Measurements from ENCODE around the gene ANO3.
"Not testable (repeated sequence)": the region's sequence is repeated elsewhere in the genome, so short reads cannot be mapped to it uniquely, and the experiment has no call there.

ANO3 gene

DNA sequence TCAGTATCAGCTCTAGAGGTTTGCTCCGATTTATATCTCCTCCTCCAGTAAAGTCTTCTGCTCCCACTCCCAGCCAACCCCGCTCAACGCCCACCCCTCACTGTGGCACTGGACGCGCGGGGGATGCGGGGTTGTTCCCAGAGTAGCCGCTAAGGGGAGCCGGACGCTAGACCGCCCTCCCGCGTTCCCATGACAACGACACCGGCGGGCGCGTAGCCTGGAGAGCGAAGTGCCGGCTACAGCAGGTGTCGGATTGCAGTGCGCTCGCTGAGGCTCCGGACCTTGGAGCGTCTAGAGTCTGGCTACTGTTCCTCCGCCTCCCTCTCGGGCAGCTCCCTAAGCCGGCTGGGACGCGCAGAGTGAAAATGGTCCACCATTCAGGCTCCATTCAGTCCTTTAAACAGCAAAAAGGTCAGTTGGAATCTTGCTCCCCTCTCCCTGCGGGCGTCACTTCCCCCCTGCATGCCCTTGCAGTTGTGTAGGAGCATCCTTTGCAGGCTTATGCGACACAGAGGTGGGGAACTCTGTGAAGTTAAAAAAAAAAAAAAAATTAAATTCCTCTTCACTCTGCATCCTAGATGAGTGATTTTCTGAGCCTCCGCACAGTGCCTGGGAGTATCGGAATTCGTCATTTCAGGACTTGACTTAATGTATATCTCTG is at the start of gene ANO3:
Gene ANO3, plus strand, starts transcription at position 220 of the 661 bp plus-strand sequence. Its CDS starts 146 bp downstream, at position 366.
- DNase-seq, result peak; percentile 25

DNA sequence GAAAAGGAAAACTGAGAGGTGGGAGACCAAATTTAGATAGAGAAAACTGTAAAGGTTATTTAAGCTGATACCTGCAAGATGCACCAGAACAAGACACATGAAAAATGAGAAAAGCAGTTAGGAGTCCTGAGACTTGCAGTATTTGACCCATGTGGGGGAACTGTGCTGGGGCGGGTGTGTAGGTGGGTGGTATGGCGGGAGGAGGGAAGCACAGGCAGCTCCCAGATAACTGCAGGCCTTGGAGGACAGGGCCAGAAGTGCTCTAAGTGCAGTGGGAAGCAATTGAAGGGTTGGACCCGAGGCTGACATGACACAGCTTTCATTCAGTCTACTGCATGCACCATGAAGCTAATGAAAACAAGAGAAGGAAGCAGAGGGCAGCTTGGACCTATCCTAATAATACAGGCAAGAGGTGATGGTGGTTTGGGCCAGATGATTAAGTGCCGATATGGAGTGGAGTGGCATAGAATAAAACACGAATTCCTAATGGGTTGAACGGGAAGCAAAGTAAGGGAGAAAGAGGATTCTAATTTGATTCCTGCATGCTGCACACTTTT is 48.0 kb upstream of the ANO3 start:
- DNase-seq, result no peak

DNA sequence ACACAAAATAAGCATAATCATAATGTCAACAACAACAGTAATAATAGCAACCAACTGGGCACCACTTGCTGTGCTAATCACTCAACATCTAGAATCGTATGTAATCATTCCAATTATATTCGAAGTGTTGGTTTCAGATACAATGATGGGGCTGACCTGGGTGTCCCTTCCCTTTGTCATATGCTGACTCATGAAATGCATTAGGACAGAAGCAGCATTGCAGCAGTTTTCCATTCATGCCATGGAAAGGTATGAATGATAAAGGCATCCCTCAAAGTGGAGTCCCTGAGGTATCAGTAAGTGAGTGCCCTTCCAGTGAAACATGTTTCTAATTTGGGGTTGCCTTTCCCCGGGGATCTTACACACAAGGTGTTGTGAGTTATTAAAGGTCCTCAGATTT is 46.3 kb upstream of the ANO3 start:
- no peak for DNase-seq

DNA sequence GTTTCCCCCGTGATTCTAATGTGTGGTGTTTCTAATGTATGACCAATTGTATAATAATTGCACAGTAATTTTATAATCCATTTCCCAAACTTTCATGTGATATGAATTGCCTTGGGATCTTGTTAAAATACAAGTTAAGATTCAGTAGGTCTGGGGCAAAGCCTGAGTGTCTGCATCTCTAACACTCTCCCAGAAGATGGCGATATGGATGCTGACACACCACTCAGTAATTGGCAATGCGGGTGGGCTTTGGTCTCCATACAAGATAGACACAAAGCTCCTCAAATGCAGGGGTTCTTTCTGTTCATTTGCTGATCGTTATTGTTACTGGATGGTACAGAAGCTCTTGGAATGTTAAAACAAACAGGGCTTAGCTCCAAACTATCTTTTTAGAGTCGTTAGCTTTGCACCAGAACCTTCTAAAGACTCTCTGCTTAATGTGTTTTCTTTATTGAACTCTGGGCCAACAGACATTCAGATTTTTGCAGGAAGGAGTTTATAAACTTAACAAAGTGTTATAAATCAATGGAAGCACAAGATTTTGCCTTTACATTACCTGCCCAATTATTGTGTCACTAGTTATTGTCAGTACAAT is 45.4 kb upstream of the ANO3 start:
- peak; percentile 32 for DNase-seq

DNA sequence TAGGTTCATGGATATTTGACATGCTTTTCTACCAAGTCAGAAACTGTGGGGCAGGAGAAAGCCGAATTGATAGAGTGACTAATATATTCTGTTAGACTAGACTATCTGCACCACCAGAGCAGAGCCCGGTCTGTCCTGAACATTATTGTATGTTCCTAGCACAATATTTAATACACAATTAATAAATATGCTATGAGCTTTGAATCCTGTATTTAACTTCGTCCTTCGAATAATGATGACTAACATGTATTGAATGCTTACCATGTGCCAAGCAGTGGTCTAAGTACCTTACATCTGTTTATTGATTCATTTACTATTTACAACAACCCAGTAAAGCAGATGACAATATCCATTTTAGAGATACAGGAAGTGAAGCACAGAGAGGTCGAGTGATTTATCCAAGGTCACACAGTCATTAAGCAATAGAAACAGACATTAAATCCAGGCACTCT is 44.8 kb upstream of the ANO3 start:
- DNase-seq, result no peak

DNA sequence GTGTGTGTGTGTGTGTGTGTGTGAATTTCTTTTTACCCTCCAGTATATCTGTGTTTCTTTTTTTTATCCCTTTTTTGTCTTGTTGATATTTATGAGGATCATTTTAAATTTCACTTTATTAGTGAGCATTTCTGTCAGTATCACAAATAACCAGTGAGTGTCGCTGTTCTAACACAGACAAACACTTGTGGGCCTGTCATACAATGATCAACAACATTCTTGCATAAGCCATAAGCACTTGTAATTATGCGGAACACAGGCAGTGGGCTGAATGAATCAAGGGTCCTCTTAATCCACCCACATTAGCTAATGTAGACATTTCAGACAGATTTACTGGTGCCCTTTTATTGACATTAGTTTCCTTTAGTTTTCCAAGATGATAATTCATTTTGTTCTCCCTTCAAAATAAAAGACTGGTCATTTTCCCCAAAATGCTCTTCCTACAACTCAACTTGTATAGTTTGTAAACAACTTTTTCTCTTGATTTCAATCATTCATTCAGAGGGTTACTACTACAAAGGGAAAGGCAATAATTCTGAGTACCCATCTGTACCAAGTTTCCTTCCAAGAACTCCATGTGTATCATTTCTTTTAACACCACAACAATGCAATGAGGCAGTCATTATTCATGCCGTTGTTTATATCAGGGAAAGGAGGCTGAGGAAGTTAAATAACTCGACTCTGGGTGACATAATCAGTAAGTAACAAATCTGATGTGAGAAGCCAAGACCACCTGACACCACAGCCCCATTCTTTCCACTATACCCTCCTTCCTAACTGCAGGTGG is 34.5 kb upstream of the ANO3 start:
- DNase-seq, result peak; percentile 71

DNA sequence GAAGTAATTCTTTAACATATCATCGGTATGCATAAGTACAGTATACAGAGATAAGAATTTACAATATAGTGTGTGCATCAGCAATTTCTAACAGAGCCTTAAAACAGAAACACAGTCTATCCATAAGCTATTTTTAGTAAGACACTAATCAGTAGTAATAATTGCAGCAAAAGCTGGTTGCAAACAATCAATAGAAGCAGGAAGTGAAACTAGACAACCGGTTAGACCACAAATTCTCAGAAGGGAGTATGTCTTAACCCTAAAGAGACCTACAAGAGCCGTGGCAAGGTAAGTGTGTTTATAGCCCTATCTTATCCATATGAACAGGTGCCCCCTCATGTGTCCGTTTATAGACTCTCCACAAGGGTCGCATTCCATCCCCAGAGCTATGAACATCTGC is 15.6 kb upstream of the ANO3 start:
- DNase-seq, result not testable (repeated sequence)

DNA sequence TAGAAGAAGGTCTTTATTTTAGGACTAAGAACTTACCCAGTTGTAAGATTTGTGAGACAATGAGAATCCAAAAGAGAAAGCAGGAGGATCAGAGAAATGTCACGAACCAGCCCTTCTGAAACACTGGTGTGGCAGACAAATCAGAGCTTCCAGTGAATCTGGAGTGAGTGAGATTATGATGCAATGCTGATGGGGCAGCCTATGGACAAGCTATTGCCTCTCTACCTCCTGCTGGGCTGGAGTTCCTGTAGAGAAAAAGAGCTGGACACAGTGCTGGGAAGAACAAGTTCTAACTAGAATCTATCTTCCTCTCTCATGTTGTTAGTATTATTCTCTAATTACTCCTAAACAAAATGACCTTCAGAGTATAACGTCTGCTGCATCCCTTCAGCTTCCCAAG is 12.0 kb upstream of the ANO3 start:
- no peak for DNase-seq

DNA sequence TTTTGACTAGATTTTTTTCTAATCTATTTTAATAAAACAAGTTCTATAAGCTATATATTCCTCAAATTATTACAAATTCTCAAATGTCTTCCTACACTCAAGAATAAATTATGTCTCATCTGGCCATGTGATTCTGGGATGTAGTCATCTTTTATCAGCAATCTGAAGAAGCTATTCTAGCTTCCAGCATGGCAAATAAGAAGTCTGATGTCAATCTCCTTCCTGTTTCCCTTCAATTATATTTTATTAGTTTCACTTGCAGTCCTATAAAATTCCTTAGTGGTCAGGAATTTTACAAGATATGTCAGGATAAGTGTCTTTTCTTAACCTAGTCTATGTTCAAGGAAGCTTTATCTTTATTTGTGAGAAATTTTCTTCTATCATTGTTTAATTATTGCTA is 10.4 kb upstream of the ANO3 start:
- DNase-seq, result no peak

DNA sequence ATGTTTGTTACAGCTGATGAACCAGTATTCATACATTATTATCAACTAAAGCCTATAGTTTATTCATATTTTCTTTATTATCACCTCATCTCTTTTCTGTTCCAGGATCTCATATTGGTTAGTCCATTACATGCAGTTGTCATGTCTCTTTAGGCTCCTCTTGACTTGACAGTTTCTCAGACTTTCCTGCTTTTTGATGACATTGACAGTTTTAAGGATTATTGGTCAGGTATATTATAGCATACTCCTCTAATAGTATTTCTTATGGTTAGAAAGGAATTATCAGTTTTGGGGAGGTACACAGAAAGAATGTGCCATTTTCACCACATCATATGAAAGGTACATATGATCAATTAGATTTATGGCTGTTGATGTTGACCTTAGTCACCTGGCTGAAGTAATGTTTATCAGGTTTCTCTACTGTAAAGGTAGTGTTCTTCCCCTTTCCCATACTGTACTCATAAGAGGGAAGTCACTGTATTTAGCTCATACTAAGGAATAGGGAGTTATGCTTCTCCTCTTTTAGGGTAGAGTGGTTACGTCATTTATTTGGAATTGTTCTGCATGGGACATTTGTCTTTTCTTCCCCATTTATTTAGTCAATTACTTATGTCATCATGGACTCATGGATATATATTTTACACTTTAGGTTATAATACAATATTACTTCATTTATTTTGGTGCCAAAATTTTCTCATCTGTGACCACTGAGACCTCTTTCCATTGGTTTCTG is 9.4 kb upstream of the ANO3 start:
- no peak for DNase-seq

DNA sequence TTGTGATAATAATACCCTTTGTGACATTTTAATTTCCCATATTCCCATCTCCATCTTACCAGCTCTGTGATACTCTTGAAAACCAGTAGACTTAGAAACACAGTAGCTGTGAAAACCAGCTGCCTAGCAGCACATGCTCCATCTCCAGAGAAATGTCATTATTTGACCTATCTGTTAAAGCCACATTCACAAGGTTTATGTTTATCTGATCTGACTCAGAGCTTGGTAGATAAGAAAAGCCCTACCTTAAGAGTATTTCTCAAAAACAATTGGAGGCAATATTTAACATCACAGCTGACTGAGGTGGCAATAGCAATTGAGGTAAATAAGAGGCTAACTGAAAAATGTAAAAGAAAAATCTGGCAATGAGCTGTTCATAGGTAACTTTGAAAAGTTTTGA is 8.1 kb upstream of the ANO3 start:
- no peak for DNase-seq

DNA sequence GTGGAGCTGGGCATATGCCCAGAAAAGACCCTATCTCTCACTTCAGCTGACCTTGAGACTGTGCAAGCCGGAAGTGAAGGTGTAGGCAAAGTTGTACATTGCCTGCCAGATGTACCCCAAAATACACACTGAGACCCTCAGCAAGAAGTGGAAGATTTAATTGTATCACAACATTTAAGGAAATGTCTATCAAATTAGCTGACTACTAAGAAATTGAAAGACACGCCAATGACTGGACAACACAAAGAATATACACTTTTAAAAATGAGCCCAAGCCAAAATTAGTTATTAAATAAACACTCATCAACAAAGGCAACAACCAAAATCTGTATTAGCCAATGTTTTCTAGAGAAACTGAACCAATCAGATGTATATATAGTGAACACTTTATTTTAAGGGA is 7.7 kb upstream of the ANO3 start:
- DNase-seq, result no peak

DNA sequence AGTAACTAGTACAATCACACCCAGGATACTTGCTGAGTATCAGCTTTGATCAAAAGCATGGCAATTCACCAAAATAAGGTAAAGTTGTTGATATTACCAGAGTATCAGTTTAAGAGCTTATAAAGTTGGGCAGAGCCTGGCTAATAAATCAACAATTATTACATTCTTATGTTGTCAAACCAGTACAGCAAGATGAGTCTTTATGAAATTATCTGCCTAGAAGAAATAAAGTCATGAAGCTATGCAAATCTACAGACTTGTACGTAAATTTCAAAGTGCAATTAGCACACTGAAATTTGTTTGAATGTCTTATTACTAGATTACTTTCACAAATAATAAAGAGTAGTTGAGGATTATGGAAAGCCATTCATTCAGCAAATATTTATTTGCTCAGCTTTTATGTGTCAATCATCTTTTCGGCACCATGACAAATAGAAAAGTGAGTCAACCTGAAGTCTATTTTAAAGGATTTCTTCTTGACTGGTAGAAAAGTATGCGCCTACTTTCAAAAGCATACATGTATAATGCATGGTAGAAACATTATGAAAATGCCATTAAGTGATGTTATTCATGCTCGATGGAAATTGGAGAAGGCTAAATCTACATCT is 5.0 kb upstream of the ANO3 start:
- no peak for DNase-seq

DNA sequence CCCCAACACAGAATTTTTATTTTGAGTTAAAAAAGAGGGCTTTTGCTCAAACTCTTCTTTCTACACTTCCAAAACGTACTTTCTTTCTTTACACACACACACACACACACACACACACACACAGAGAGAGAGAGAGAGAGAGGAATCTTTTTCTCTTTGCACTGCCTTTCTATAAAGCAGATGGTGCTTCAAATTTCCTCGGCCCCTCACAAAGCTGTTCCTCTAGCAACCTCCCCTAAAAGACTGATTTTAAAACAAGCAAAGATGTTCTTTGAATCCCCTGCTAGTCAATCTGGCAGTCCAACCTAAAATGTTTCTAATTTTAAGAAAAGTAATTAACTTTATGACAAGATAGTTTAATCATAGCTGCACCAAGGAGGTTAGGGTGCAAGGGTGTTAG is 2.7 kb upstream of the ANO3 start:
- no peak for DNase-seq

DNA sequence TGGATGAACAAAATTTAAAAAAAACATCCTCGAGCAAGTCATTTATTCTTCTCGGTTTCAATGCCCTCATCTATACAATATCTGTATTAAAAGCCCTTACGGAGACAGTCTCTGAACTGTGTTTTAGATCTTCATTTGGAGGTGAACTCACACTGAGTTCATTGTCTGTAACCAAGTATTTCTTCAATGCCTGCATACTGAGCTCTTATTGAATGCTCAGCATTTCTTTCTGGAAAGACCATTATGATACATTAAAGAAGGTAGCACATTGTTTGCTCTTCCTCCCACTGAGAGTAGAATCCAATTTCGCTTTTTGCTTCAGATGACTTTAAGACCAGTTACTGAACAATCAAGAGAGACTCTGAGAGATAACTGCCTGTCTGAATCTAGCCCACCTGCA is 1.7 kb upstream of the ANO3 start:
- no peak for DNase-seq

DNA sequence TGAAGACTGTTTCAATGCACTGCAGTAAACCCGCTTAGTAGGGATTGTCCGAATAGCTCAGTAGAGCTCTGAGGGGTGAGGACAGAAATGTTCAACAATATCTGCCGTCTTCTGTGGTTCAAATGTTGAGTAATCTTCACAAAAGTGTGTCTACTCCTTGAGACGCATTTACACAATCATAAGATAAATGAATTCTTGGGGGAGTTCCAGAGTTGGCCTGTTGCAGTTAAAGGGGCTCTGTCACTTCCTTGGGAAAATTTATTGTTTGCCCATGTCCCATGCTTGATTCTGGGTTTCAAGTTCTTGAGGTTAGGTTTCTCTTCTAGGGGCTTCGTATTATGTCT is 614 bp downstream of the ANO3 start:
- no peak for DNase-seq

DNA sequence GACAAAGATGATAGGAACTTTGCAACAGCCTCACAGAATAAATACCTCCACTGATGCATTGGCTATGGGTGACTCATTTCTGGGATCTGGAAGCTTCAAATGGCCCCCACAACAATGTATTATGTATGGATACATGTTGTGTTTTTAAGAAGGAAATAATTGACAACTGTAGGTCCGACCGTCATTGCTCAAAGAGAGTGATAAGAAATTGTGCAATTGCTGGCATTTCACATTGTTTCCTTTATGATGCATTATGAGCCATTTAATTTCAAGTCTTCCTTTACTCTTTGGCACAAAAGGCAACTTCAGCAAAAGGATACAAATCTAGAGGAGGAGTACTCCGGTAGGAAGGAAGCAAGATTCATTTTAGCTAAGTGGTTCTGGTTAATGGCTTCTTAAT is 2.0 kb downstream of the ANO3 start:
- DNase-seq, result no peak

DNA sequence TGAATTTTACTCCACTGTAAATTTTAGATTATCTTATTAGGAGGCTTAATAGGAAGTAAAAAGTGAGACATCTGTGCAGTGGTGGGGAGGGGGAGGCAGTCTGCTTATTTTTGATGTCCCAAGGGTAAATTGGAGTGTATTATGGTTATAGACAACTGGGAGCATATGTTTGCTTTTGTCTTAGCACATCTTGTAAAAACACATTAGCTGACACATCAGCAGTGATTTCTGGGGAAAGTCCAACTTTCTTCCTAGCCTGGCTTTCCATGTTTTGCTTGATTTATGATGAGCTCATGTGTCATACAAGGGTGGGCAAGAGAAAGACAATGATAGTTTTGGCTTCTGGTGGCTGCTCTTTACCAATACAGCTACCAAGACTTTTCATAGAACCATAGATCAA is 4.0 kb downstream of the ANO3 start:
- no peak for DNase-seq

DNA sequence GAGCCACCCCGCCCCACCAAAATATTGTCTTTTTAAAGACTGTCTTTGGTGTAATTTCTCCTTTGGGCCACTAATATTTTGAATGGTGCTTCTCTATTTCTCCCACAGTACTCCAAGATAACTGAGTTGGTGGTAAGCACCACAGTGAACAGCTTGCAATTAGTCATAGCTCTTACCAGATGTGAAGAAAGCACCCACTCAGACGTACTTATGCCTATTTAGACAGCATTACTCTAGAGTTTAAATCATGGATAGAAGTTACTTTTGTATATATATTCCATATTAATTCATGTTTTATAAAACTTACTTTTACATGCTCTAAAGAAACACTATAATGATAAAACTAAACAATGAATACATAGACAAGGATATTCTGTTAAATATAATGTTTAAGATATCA is 12.7 kb downstream of the ANO3 start:
- no peak for DNase-seq

DNA sequence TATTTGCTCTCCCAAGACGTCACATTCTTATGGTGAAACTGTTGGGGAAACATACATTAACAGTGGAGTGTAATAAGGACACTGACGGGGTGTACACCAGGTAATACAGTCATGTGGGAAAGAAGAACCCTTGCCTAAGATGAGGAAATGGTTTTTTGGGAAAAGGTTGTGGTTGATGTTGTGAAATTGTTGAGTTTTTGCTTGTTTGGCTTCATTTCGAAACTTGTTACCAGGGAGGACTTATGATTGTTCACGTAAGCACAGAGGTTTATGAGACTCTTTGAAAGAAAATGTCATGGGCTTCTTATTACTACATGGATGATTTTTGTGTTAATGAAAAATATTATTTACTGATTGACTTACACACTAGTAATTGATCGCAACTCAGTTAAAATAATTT is 16.8 kb downstream of the ANO3 start:
- no peak for DNase-seq

DNA sequence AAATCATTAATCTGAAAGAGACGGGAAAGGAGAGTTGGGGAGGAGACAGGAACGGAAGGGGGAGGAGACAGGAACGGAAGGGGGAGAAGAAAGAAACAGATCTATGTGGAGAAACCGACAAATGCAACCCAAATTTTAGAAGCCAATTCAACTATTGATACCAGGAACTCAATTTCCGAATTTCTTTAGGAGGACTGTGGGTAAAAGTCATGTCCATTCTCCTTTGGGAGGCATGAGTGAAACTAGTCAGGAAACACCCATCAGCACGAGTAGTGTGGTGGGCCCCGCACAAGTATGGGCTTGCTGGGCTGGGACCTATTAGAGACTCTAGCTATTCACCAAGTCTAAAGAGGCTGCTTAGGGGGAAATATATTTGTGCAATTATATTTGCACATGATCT is 18.1 kb downstream of the ANO3 start:
- DNase-seq, result no peak

DNA sequence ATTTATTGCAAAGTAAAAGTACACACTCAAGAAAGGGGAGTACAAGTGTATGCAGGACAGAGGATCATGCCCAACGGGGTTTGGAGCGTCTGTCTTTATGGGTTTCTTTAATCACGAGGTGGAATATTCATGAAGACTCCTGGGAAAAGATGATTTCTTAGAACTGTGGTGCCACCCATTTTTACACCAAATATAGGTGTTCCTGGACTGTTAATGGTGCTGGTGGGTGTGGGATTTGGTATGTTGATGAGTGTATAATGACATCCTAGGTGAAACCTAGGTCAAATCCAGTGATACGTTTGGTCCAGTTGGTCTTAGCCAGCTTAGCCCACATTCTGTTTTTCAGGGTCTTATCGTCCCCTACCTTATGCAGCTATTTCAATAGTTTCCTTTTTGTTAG is 21.1 kb downstream of the ANO3 start:
- no peak for DNase-seq

DNA sequence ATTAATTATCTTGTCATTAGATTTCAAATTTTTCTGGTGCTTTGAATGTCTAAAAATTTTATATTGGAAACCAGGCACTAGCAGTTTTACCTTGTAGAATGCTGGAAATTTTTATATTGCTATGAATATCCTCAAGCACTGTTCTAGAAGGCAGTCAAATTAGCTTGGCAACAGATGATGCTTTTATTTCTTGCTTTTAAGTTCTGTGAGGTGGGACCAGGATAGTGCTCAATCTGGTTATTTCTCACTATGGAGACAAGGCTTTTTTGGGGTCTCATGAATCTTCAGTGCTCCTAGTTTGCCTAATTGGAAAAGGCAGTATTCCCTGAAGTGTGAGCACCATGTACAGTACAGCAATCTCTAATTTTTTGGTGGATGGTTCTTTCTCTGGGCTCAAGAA is 27.1 kb downstream of the ANO3 start:
- no peak for DNase-seq

Measured in hematopoietic multipotent progenitor cell treated with erythropoietin and hydrocortisone succinate and interleukin-3 and kit ligand, for 6 days (in vitro differentiated cells).